ENCODE measurements around the gene XCL2. TPM values are rescaled to one million over a fixed set of nuclear protein-coding genes. Genes with fewer than 3 reads are reported as not detected.

Gene XCL2
- total and polyA plus RNA-seq, 2 of the 8 experiments (the other 6 are each of a cell fraction or from before 2014, with no cell fraction given), result not detected

- TF ChIP-seq, protein P1, sequence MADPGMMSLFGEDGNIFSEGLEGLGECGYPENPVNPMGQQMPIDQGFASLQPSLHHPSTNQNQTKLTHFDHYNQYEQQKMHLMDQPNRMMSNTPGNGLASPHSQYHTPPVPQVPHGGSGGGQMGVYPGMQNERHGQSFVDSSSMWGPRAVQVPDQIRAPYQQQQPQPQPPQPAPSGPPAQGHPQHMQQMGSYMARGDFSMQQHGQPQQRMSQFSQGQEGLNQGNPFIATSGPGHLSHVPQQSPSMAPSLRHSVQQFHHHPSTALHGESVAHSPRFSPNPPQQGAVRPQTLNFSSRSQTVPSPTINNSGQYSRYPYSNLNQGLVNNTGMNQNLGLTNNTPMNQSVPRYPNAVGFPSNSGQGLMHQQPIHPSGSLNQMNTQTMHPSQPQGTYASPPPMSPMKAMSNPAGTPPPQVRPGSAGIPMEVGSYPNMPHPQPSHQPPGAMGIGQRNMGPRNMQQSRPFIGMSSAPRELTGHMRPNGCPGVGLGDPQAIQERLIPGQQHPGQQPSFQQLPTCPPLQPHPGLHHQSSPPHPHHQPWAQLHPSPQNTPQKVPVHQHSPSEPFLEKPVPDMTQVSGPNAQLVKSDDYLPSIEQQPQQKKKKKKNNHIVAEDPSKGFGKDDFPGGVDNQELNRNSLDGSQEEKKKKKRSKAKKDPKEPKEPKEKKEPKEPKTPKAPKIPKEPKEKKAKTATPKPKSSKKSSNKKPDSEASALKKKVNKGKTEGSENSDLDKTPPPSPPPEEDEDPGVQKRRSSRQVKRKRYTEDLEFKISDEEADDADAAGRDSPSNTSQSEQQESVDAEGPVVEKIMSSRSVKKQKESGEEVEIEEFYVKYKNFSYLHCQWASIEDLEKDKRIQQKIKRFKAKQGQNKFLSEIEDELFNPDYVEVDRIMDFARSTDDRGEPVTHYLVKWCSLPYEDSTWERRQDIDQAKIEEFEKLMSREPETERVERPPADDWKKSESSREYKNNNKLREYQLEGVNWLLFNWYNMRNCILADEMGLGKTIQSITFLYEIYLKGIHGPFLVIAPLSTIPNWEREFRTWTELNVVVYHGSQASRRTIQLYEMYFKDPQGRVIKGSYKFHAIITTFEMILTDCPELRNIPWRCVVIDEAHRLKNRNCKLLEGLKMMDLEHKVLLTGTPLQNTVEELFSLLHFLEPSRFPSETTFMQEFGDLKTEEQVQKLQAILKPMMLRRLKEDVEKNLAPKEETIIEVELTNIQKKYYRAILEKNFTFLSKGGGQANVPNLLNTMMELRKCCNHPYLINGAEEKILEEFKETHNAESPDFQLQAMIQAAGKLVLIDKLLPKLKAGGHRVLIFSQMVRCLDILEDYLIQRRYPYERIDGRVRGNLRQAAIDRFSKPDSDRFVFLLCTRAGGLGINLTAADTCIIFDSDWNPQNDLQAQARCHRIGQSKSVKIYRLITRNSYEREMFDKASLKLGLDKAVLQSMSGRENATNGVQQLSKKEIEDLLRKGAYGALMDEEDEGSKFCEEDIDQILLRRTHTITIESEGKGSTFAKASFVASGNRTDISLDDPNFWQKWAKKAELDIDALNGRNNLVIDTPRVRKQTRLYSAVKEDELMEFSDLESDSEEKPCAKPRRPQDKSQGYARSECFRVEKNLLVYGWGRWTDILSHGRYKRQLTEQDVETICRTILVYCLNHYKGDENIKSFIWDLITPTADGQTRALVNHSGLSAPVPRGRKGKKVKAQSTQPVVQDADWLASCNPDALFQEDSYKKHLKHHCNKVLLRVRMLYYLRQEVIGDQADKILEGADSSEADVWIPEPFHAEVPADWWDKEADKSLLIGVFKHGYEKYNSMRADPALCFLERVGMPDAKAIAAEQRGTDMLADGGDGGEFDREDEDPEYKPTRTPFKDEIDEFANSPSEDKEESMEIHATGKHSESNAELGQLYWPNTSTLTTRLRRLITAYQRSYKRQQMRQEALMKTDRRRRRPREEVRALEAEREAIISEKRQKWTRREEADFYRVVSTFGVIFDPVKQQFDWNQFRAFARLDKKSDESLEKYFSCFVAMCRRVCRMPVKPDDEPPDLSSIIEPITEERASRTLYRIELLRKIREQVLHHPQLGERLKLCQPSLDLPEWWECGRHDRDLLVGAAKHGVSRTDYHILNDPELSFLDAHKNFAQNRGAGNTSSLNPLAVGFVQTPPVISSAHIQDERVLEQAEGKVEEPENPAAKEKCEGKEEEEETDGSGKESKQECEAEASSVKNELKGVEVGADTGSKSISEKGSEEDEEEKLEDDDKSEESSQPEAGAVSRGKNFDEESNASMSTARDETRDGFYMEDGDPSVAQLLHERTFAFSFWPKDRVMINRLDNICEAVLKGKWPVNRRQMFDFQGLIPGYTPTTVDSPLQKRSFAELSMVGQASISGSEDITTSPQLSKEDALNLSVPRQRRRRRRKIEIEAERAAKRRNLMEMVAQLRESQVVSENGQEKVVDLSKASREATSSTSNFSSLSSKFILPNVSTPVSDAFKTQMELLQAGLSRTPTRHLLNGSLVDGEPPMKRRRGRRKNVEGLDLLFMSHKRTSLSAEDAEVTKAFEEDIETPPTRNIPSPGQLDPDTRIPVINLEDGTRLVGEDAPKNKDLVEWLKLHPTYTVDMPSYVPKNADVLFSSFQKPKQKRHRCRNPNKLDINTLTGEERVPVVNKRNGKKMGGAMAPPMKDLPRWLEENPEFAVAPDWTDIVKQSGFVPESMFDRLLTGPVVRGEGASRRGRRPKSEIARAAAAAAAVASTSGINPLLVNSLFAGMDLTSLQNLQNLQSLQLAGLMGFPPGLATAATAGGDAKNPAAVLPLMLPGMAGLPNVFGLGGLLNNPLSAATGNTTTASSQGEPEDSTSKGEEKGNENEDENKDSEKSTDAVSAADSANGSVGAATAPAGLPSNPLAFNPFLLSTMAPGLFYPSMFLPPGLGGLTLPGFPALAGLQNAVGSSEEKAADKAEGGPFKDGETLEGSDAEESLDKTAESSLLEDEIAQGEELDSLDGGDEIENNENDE (IDR thresholded peaks at IDR 0.05; ENCODE audit: insufficient replicate concordance, low read length), result no peak
- TF ChIP-seq MAFK (IDR thresholded peaks at IDR 0.05; ENCODE audit: low read depth, low read length) (no peak), EP300 (IDR thresholded peaks at IDR 0.05; ENCODE audit: borderline replicate concordance in 1 of 2, low read depth in 2 of 2, low read length in 2 of 2) (no peak), TAF1 (IDR thresholded peaks at IDR 0.05; ENCODE audit: low read depth, low read length) (no peak), BCL11A (IDR thresholded peaks at IDR 0.05; ENCODE audit: low read depth in 2 of 2, low read length in 2 of 2) (no peak), RAD21 (IDR thresholded peaks at IDR 0.05 in 1 of 2, conservative IDR thresholded peaks at IDR 0.05 in 1 of 2; ENCODE audit: low read depth in 2 of 2, low read length in 2 of 2) (no peak), SP4 (IDR thresholded peaks at IDR 0.05; ENCODE audit: low read length) (no peak), SIX5 (IDR thresholded peaks at IDR 0.05; ENCODE audit: low read depth, low read length) (no peak), GABPA (IDR thresholded peaks at IDR 0.05; ENCODE audit: borderline replicate concordance, insufficient read depth, low read length) (no peak), SP2 (IDR thresholded peaks at IDR 0.05; ENCODE audit: low read length) (no peak), KDM1A (IDR thresholded peaks at IDR 0.05; ENCODE audit: borderline replicate concordance, low read length) (no peak)
Measured at GRCh38 chr1:168509210-168509609, 34.6 kb downstream of the XCL2 start (continued).
